ENCODE data around the gene EP400.
A peak's percentile ranks its signal among the peaks of the same experiment; 100 is the strongest.
"Not testable (repeated sequence)": the region's sequence is repeated elsewhere in the genome, so short reads cannot be mapped to it uniquely, and the experiment has no call there.

The EP400 gene

GRCh38 chr12:132070298-132070697, 120.6 kb downstream of the EP400 start:
- no peak for DNase-seq

GRCh38 chr12:132071040-132071810, 121.5 kb downstream of the EP400 start:
- DNase-seq: no peak

GRCh38 chr12:132071830-132072384, 122.2 kb downstream of the EP400 start:
- no peak for DNase-seq

GRCh38 chr12:132074216-132074615, 124.5 kb downstream of the EP400 start:
- DNase-seq: no peak

GRCh38 chr12:132075026-132075713, 125.4 kb downstream of the EP400 start:
- no peak for DNase-seq

GRCh38 chr12:132075714-132076553, 126.2 kb downstream of the EP400 start:
- DNase-seq: no peak

GRCh38 chr12:132076711-132077110, 127.0 kb downstream of the EP400 start:
- DNase-seq: no peak

- DNase-seq: no peak
Measured at GRCh38 chr12:132077322-132078100, 127.8 kb downstream of the EP400 start.

GRCh38 chr12:132078190-132078589, 128.4 kb downstream of the EP400 start:
- no peak for DNase-seq

- DNase-seq: no peak
Measured at GRCh38 chr12:132079200-132079599, 129.5 kb downstream of the EP400 start.

GRCh38 chr12:132079695-132080094, 130.0 kb downstream of the EP400 start:
- DNase-seq: no peak

- DNase-seq: not testable (repeated sequence)
Measured at GRCh38 chr12:132080515-132080914, 130.8 kb downstream of the EP400 start.

GRCh38 chr12:132081423-132081822, 131.7 kb downstream of the EP400 start:
- no peak for DNase-seq

GRCh38 chr12:132083614-132083940, 133.8 kb downstream of the EP400 start:
- DNase-seq: no peak

- DNase-seq: peak; percentile 44
Measured at GRCh38 chr12:132083941-132084620, 134.3 kb downstream of the EP400 start.

GRCh38 chr12:132084621-132085290, 135.0 kb downstream of the EP400 start:
- no peak for DNase-seq

- no peak for DNase-seq
Measured at GRCh38 chr12:132085291-132085635, 135.5 kb downstream of the EP400 start.

GRCh38 chr12:132089407-132089910, 139.7 kb downstream of the EP400 start:
- no peak for DNase-seq

GRCh38 chr12:132094269-132094891, 144.6 kb downstream of the EP400 start:
- no peak for DNase-seq

- no peak for DNase-seq
Measured at GRCh38 chr12:132095520-132096409, 146.0 kb downstream of the EP400 start.

All from NCI-H1694 (cell line).